Naive B cell (primary cell): ENCODE measurements around the gene NUDT1. TPM values are rescaled to one million over a fixed set of nuclear protein-coding genes. Genes with fewer than 3 reads are reported as not detected.

Experiments used
- ATAC-seq, 2 donors: fragments of 150-1000 bp; cut with Tn5 transposase; 2 replicates each; pipeline ENCODE4 v1.10.0; 2021; ENCODE audit warnings: low read depth in 2 of 2, mild to moderate bottlenecking in 2 of 2, moderate library complexity in 2 of 2
- DNase-seq: peaks from one replicate; pipeline ENCODE4 v3.0.0; 2022
- H3K27ac Mint-ChIP-seq, 6 donors: one replicate each; pipeline ENCODE4 v1.8.0; 2020 to 2022; ENCODE audit warnings: mild to moderate bottlenecking in 6 of 6, mixed read lengths in 6 of 6, moderate library complexity in 5 of 6, inconsistent platforms in 2 of 6
- H3K27me3 Mint-ChIP-seq, 3 donors: one replicate each; pipeline ENCODE4 v1.8.0; 2021 to 2022; ENCODE audit warnings: mixed read lengths in 3 of 3, mild to moderate bottlenecking in 1 of 3
- H3K36me3 Mint-ChIP-seq, 2 donors: one replicate each; pipeline ENCODE4 v1.8.0; 2020 to 2022; ENCODE audit warnings: mixed read lengths in 2 of 2, inconsistent platforms in 1 of 2, mild to moderate bottlenecking in 1 of 2
- H3K4me1 Mint-ChIP-seq, 3 donors: one replicate each; pipeline ENCODE4 v1.8.0; 2020 to 2022; ENCODE audit warnings: mixed read lengths in 3 of 3, inconsistent platforms in 1 of 3, mild to moderate bottlenecking in 1 of 3, moderate library complexity in 1 of 3
- H3K4me3 Mint-ChIP-seq, 8 donors: one replicate each; pipeline ENCODE4 v1.8.0; 2020 to 2022; ENCODE audit warnings: mild to moderate bottlenecking in 8 of 8, mixed read lengths in 8 of 8, moderate library complexity in 8 of 8, inconsistent platforms in 2 of 8
- H3K9me3 Mint-ChIP-seq, 7 donors: one replicate each; pipeline ENCODE4 v1.8.0; 2020 to 2022; ENCODE audit warnings: mixed read lengths in 7 of 7, mild to moderate bottlenecking in 5 of 7, inconsistent platforms in 2 of 7, moderate library complexity in 1 of 7
- polyA plus RNA-seq, 6 donors: library from polyadenylated mRNA; unstranded; fragments of 300-500 nt; fragmentation: Illumina TruSeq; gene quantifications; one replicate each; pipeline ENCODE4 v1.2.3, GENCODE V29; 2021; ENCODE audit warnings: low read depth in 6 of 6

The NUDT1 gene
- polyA plus RNA-seq, 6 donors from 2014 or later: 50.8 to 78.8 (median 59.4) TPM

DNA sequence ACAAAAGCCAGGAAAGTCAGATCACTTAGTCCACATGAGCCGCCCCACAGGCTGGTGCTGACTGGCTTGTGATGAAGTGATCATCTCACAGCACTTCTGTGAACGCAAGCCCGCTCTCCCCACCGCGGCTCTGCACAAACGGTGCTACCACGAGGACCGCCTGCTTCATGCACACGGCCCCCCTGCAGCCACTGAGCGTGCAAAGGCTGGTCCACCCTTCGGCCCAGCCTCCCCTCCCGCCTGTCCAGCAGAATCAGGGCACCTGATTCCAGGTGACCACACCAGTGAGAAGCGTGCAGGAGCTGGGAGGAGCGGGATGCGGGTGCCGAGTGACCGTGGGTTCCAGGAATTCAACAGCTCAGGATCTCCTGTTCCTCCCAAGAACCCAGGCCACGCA, 41.4 kb upstream of the NUDT1 start:
- ATAC-seq (no peak), DNase-seq (no peak)
- Mint-ChIP-seq H3K27me3 (no peaks in the 10 kb centered on the region), H3K27ac (no peak overlapping the region), H3K4me3 (no peak overlapping the region), H3K9me3 (peaks cover 0 to 5% (median under 1%) of the 10 kb centered on the region in 7 donors), H3K4me1 (peaks cover 13 to 25% (median 14%) of the 10 kb centered on the region in 3 donors), H3K36me3 (peaks cover 2 to 14% of the 10 kb centered on the region in 2 donors)

- Mint-ChIP-seq H3K4me3 (no peak overlapping the region), H3K27ac (no peak overlapping the region), H3K4me1 (peaks cover 13 to 25% (median 14%) of the 10 kb centered on the region in 3 donors), H3K27me3 (no peaks in the 10 kb centered on the region), H3K36me3 (peaks cover 0 to 14% of the 10 kb centered on the region in 2 donors), H3K9me3 (peaks cover 0 to 2% (median 0%) of the 10 kb centered on the region in 7 donors)
- DNase-seq (no peak), ATAC-seq (no peak)
Observed at GRCh38 chr7:2201128-2201527, 40.9 kb upstream of the NUDT1 start.

DNA sequence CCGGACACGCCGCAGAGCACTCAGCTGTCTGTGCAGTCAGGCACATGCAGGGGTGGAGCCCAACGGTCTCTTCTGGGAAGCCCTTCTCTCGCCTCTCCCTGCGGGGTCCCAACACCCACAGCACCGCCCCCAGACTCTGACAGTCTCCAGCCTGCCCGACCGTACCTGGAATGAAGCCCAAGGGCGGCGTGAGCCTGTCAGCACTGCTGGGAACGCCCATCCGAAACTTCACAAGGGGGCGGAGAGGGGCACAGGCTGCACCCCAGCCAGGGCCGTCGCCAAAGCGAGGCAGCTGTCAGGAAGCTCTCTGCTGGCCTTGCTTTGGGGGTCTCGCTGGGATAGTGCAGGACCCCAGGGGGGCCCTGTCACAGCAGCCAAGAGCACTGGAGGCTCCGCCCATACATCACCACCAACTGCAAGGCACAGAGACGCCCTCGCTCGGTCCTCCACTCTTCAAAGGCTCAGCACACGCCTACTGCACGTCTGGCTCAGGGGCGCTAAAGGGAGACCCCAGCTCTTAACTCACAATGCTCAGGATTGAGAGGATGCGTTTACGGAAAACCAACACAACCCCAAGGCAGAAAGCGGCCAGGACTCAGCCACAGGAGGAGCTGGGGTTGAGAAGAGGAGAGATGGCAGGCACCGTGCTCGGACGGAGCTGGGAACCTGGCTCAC, 40.2 kb upstream of the NUDT1 start:
- ATAC-seq: no peak
- H3K9me3 Mint-ChIP-seq: no peaks in the 10 kb centered on the region
- peaks cover 0 to 14% of the 10 kb centered on the region in 2 donors for H3K36me3 Mint-ChIP-seq
- peaks cover 13 to 25% (median 14%) of the 10 kb centered on the region in 3 donors for H3K4me1 Mint-ChIP-seq
- DNase-seq: no peak
- H3K27ac Mint-ChIP-seq: no peak overlapping the region
- no peak overlapping the region for H3K4me3 Mint-ChIP-seq
- no peaks in the 10 kb centered on the region for H3K27me3 Mint-ChIP-seq

GRCh38 chr7:2202361-2202761, 39.7 kb upstream of the NUDT1 start:
- no peak for DNase-seq
- Mint-ChIP-seq H3K4me3 (no peak overlapping the region), H3K27me3 (no peaks in the 10 kb centered on the region), H3K9me3 (no peaks in the 10 kb centered on the region), H3K36me3 (peaks cover 0 to 11% of the 10 kb centered on the region in 2 donors), H3K4me1 (peaks cover 13 to 23% (median 13%) of the 10 kb centered on the region in 3 donors), H3K27ac (no peak overlapping the region)
- ATAC-seq: no peak

- no peak overlapping the region for H3K4me3 Mint-ChIP-seq
- H3K27ac Mint-ChIP-seq: peak overlapping the region in 2 of 6 donors; percentile 33 to 66
- ATAC-seq (no peak), DNase-seq (no peak)
- H3K27me3 Mint-ChIP-seq: no peaks in the 10 kb centered on the region
- H3K4me1 Mint-ChIP-seq: peaks cover 9 to 21% (median 13%) of the 10 kb centered on the region in 3 donors
- H3K9me3 Mint-ChIP-seq: no peaks in the 10 kb centered on the region
- H3K36me3 Mint-ChIP-seq: peaks cover 0 to 7% of the 10 kb centered on the region in 2 donors
Observed at GRCh38 chr7:2202901-2203765, 38.9 kb upstream of the NUDT1 start.

- peaks cover 9 to 23% (median 13%) of the 10 kb centered on the region in 3 donors for H3K4me1 Mint-ChIP-seq
- no peaks in the 10 kb centered on the region for H3K9me3 Mint-ChIP-seq
- peak overlapping the region in 2 of 6 donors; percentile 33 to 89 for H3K27ac Mint-ChIP-seq
- ATAC-seq (peak; percentile 43 to 55), DNase-seq (no peak)
- H3K36me3 Mint-ChIP-seq: peaks cover 0 to 7% of the 10 kb centered on the region in 2 donors
- no peaks in the 10 kb centered on the region for H3K27me3 Mint-ChIP-seq
- H3K4me3 Mint-ChIP-seq: no peak overlapping the region
Observed at GRCh38 chr7:2203766-2204300, 38.2 kb upstream of the NUDT1 start.

- H3K27ac Mint-ChIP-seq: peak overlapping the region in 3 of 6 donors; percentile 20 to 67 (median 43)
- H3K4me3 Mint-ChIP-seq: no peak overlapping the region
- H3K4me1 Mint-ChIP-seq: peaks cover 9 to 26% (median 13%) of the 10 kb centered on the region in 3 donors
- H3K36me3 Mint-ChIP-seq: peaks cover 0 to 7% of the 10 kb centered on the region in 2 donors
- H3K9me3 Mint-ChIP-seq: no peaks in the 10 kb centered on the region
- H3K27me3 Mint-ChIP-seq: no peaks in the 10 kb centered on the region
- DNase-seq (no peak), ATAC-seq (no peak)
Observed at GRCh38 chr7:2204446-2204845, 37.6 kb upstream of the NUDT1 start.

GRCh38 chr7:2205036-2205780, 36.8 kb upstream of the NUDT1 start:
- DNase-seq (no peak), ATAC-seq (no peak)
- Mint-ChIP-seq H3K9me3 (no peaks in the 10 kb centered on the region), H3K27ac (peak overlapping the region in 4 of 6 donors; percentile 42 to 83 (median 50)), H3K4me1 (peaks cover 7 to 26% (median 13%) of the 10 kb centered on the region in 3 donors), H3K4me3 (no peak overlapping the region), H3K36me3 (peaks cover 0 to 3% of the 10 kb centered on the region in 2 donors), H3K27me3 (no peaks in the 10 kb centered on the region)

- ATAC-seq (no peak), DNase-seq (no peak)
- Mint-ChIP-seq H3K4me3 (no peak overlapping the region), H3K4me1 (peaks cover 6 to 16% (median 9%) of the 10 kb centered on the region in 3 donors), H3K27ac (peak overlapping the region in 1 of 6 donors; percentile 8), H3K36me3 (peaks cover 7 to 11% of the 10 kb centered on the region in 2 donors), H3K9me3 (no peaks in the 10 kb centered on the region), H3K27me3 (no peaks in the 10 kb centered on the region)
Observed at GRCh38 chr7:2208712-2209111, 33.3 kb upstream of the NUDT1 start.

DNA sequence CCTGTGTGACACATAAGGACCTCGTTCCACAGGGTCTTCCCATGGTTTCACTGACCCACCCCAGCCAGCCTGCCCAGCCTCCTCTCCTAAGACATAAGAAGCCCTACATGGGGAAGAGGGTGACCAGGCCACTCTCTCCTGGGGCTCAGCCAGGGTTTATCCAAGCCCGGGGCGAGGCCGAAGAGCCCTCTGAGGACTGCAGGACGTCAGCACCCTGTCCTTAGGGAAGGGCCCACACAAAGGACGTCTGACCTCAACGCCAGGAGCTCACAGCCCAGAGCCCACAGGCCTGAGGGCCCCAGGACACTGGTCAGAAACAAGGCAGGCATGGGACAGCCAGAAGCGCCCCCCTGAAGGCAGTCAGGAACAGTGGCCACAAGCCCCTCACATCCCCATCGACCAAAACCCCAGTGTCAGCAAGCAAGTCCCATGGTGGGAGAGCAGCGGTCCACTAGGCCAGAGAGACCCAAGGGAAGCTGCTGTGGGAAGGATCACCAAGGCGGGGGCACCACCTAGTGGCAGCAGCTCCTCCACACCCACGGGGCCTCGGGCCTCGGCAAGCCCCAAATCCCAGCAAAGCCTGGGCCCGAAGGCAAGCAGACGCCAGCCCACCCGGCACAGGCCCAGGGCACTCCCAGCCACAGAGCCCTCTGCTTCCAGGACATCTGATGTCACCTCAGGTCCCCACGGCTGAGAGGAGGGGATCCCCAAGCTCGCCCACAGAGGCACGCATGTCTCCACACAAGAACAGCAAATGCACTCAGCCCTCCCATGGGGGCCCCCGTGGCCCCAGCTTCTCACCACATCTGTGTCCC, 32.7 kb upstream of the NUDT1 start:
- DNase-seq: peak; percentile 42
- ATAC-seq: peak; percentile 64 to 78
- Mint-ChIP-seq H3K4me3 (no peak overlapping the region), H3K9me3 (no peaks in the 10 kb centered on the region), H3K27ac (peak overlapping the region in 4 of 6 donors; percentile 8 to 79 (median 40)), H3K27me3 (no peaks in the 10 kb centered on the region), H3K36me3 (peaks cover 11 to 17% of the 10 kb centered on the region in 2 donors), H3K4me1 (peaks cover 2 to 10% (median 4%) of the 10 kb centered on the region in 3 donors)

DNA sequence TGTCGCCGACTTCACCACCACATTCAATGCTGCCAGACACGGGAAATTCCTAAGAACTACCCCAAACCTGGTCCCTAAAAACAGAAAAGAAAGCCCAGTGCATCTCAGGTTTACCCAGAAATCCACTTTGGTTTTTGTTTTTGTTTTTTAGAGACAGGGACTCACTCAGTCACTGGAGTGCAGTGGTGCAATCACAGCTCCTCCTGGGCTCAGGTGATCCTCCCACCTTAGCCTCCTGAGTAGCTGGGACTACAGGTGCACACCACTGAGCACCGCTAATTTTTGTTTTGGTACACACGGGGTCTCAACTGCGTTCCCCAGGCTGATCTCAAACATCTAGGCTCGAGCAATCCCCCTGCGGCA, 32.1 kb upstream of the NUDT1 start:
- H3K9me3 Mint-ChIP-seq: no peaks in the 10 kb centered on the region
- peaks cover 0 to 6% (median 4%) of the 10 kb centered on the region in 3 donors for H3K4me1 Mint-ChIP-seq
- no peaks in the 10 kb centered on the region for H3K27me3 Mint-ChIP-seq
- H3K36me3 Mint-ChIP-seq: peaks cover 11 to 17% of the 10 kb centered on the region in 2 donors
- no peak for DNase-seq
- H3K27ac Mint-ChIP-seq: peak overlapping the region in 3 of 6 donors; percentile 8 to 79 (median 61)
- no peak overlapping the region for H3K4me3 Mint-ChIP-seq
- peak in 1 of 2 donors; percentile 26 for ATAC-seq

DNA sequence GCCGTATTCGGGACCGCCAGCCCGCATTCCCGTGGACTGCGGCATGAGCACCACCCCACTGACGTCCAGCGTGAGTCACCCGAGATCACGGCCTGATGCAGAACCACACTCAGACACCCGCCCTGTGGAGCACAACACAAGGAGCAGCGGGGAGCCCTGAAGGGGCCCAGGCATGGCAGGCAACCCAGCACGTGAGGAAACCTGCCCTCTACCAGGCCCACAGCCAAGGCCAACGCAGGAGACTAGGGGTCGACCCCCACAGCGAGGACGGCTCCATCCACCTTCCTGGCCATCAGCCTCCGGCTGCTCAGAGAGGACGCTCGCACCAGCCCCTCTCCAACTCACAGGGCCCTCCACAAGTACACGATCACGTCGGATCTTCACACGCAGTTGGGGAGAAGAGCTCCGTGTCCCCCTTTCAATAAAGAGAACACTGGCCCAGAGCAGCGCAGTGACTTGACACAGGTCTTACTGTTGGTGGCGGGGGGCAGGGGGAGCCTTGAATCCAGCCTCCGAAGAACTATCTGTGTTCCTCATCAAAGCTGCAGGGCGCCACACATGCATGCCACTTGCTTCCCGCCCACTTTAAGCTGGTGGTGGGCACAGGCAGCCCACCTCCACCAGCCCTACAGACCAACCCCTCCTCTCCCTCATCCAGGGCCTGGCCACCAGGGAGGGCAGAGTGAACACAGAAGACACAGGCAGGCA, 31.3 kb upstream of the NUDT1 start:
- DNase-seq: no peak
- H3K36me3 Mint-ChIP-seq: peaks cover 11 to 21% of the 10 kb centered on the region in 2 donors
- ATAC-seq: no peak
- H3K27ac Mint-ChIP-seq: peak overlapping the region in 1 of 6 donors; percentile 42
- H3K4me3 Mint-ChIP-seq: no peak overlapping the region
- no peaks in the 10 kb centered on the region for H3K9me3 Mint-ChIP-seq
- peaks cover 0 to 5% (median 4%) of the 10 kb centered on the region in 3 donors for H3K4me1 Mint-ChIP-seq
- H3K27me3 Mint-ChIP-seq: no peaks in the 10 kb centered on the region
